Spleen (tissue), 11 donors: ENCODE data around the gene DLX6. TPM values are rescaled to one million over a fixed set of nuclear protein-coding genes. Genes with fewer than 3 reads are reported as not detected.

Experiments
- DNase-seq: peaks from one replicate; pipeline ENCODE4 v3.0.0-alpha.2; 2020
- H3K27ac ChIP-seq, 8 donors: fragments of 200-600 bp; sonication (generic) in 7 of 8; 1 replicate in 4 of 8; 2 replicates in 4 of 8; pipeline versions ENCODE4 v1.5.0 to v1.8.0; 2016 to 2021; ENCODE audit warnings: inconsistent platforms in 4 of 8, mild to moderate bottlenecking in 4 of 8, moderate library complexity in 1 of 8
- H3K27me3 ChIP-seq, 7 donors: fragments of 200-600 bp; sonication (generic) in 6 of 7; replicated peaks in 1 of 7; 1 replicate in 4 of 7; 2 replicates in 3 of 7; pipeline versions ENCODE4 v1.5.0 to v1.8.0; 2016 to 2021; ENCODE audit warnings: inconsistent platforms in 3 of 7, mild to moderate bottlenecking in 1 of 7
- H3K36me3 ChIP-seq, 6 donors: fragments of 200-600 bp; sonication (generic) in 5 of 6; 1 replicate in 4 of 6; 2 replicates in 2 of 6; pipeline versions ENCODE4 v1.5.0 to v1.8.0; 2016 to 2021; ENCODE audit warnings: inconsistent platforms in 2 of 6
- H3K4me1 ChIP-seq, 6 donors: fragments of 200-600 bp; sonication (generic) in 5 of 6; 1 replicate in 3 of 6; 2 replicates in 3 of 6; pipeline versions ENCODE4 v1.5.0 to v1.8.0; 2016 to 2021; ENCODE audit warnings: inconsistent platforms in 3 of 6
- H3K4me3 ChIP-seq, 8 donors: fragments of 200-600 bp; sonication (generic) in 7 of 8; 1 replicate in 4 of 8; 2 replicates in 4 of 8; pipeline versions ENCODE4 v1.5.0 to v1.8.0; 2016 to 2021; ENCODE audit warnings: inconsistent platforms in 4 of 8, mild to moderate bottlenecking in 4 of 8, moderate library complexity in 2 of 8
- H3K9me3 ChIP-seq, 8 donors: fragments of 200-600 bp; sonication (generic) in 7 of 8; 1 replicate in 4 of 8; 2 replicates in 4 of 8; pipeline versions ENCODE4 v1.5.0 to v1.8.0; 2016 to 2021; ENCODE audit warnings: inconsistent platforms in 4 of 8
- POLR2A ChIP-seq, 3 donors: fragments of 450-650 bp; IDR thresholded peaks; one replicate each; pipeline ENCODE4 v1.5.1; 2017; ENCODE audit warnings: antibody characterized with exemption in 3 of 3, mild to moderate bottlenecking in 1 of 3
- POLR2AphosphoS5 ChIP-seq, 3 donors: sonication (generic); formaldehyde crosslinking; IDR thresholded peaks; one replicate each; pipeline ENCODE4 v1.5.1; 2017; ENCODE audit warnings: antibody characterized with exemption in 3 of 3
- WGBS, 5 donors: extraction: QIAGEN DNeasy Blood & Tissue Kit in 3 of 5; methylation state at CpG; one replicate each; pipeline versions ENCODE4 v1.1.5 to v1.1.7; 2013 to 2018; 5-methylcytosine and 5-hydroxymethylcytosine counted together
- intact Hi-C: fragments of 100-400 bp; cut with DNase I; formaldehyde crosslinking; loops from one replicate; pipeline ENCODE4 v1.15.0; 2023; ENCODE audit warnings: low total_unique reads
- polyA plus RNA-seq, 3 donors: library from polyadenylated mRNA; stranded (reverse); fragments of 200-250 nt; gene quantifications; one replicate each; pipeline ENCODE4 v1.2.1, GENCODE V29; 2013
- total RNA-seq, 7 donors: library from RNA; depleted of rRNA in 3 of 7; stranded (reverse); fragments of >200 nt in 3 of 7; fragmentation: NEBNext Ultra II Directional in 4 of 7; extraction: Animal tissue kit (Norgen Biotek cat#: 25700) in 4 of 7; gene quantifications; one replicate each; pipeline versions ENCODE4 v1.1.0 to v1.2.1, GENCODE V29; 2016 to 2021
- TF ChIP-seq, protein P1 (sequence below), 11 experiments: fragments of 200-600 bp in 7 of 11; fragments of 450-650 bp in 4 of 11; sonication (generic) in 4 of 11; IDR thresholded peaks in 8 of 11; conservative IDR thresholded peaks in 3 of 11; 1 replicate in 7 of 11; 2 replicates in 4 of 11; pipeline versions ENCODE4 v1.4.0 to v1.8.0; 2016 to 2021; ENCODE audit warnings: antibody characterized with exemption in 11 of 11, inconsistent platforms in 4 of 11, mild to moderate bottlenecking in 1 of 11
- donor health status: healthy with polysubstance abuse.
- donor health status: DM: no; HTN: no; CAD: no; lungs with moderate emphysema.
- donor health status: DM: no; HTN: no; CAD: no.
- donor health status: Bipolar disorder and iron deficiency.
- donor health status: healthy.
- donor health status: DM: no; HTN: no; CAD: no.
- donor health status: DM: yes; HTN: yes; CAD: no.

Gene DLX6
- total and polyA plus RNA-seq, 10 donors, result not detected

DNA sequence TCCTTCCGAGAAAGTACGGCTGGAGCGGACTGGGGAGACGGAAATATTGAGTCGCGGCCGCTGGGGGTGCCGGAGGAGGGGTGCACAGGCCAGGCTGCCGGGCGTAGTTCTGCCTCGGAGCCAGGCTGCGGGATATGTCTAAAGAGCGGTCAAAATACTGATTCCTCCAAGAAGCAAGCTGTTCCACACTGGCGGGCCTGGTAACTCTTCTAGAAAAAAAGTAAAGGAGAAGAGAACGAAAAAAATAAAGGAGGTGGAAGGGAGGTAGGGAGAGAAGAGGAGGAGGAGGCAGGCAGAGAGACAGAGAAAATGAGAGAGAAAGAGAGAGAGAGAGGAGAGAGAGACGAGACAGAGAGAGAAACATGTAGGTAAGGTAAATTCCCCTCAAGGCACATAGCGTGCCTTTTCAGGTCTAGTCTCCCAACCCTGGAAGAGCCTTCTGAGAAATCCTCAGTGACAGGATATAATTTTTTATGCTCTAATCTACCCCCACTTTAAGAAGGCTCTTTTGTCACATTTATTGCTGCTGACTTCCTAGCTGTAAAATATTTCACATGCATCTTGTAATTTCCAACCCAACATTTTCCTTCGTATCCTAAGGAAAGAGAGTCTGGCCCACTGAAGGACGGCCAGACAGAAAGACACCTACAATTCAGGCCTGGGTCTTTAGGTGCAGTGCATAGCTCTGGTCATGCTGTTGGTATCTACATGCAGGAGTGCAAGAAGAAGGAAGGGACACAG, 13.6 kb downstream of the DLX6 start:
- Histone ChIP-seq H3K27ac (no peak overlapping the region), H3K27me3 (peaks cover 14 to 100% (median 95%) of the 10 kb centered on the region in 7 donors), H3K36me3 (no peaks in the 10 kb centered on the region), H3K4me3 (no peak overlapping the region), H3K9me3 (no peaks in the 10 kb centered on the region), H3K4me1 (peaks cover 0 to 54% (median 22%) of the 10 kb centered on the region in 6 donors)
- TF ChIP-seq POLR2A (IDR thresholded peaks at IDR 0.05), result no peak
- TF ChIP-seq, protein P1, sequence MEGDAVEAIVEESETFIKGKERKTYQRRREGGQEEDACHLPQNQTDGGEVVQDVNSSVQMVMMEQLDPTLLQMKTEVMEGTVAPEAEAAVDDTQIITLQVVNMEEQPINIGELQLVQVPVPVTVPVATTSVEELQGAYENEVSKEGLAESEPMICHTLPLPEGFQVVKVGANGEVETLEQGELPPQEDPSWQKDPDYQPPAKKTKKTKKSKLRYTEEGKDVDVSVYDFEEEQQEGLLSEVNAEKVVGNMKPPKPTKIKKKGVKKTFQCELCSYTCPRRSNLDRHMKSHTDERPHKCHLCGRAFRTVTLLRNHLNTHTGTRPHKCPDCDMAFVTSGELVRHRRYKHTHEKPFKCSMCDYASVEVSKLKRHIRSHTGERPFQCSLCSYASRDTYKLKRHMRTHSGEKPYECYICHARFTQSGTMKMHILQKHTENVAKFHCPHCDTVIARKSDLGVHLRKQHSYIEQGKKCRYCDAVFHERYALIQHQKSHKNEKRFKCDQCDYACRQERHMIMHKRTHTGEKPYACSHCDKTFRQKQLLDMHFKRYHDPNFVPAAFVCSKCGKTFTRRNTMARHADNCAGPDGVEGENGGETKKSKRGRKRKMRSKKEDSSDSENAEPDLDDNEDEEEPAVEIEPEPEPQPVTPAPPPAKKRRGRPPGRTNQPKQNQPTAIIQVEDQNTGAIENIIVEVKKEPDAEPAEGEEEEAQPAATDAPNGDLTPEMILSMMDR (IDR thresholded peaks at IDR 0.05 in 8 of 11, conservative IDR thresholded peaks at IDR 0.05 in 3 of 11), result no peak
- no peak for DNase-seq
- intact Hi-C loops, result no loop called here
- WGBS, 5 donors, result 14 to 20% (median 19%) methylated on average over 19 of the region's 19 CpGs

DNA sequence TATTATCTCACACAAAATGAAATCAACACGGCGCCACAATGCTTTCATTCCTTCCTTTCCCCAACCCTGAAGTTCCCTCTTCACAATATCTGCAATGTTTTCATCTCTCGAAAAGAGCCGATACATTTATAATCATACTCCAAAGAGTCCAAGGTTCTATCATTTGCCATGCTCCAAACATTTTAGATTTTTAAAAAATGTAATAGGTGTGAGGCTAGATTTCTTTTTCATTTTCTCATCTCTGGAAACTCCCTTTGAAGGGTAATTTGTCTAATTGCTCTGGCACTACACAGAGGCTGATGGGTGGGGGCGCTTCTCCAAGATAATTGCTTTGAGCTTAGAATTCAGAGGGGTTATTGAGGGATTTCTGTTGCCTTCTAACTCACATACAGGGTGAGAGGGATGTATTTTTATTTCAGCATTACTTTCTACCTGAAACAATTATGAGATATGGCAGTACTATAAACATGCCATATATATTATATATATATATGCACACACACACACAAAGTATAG, 14.4 kb downstream of the DLX6 start:
- no peaks in the 10 kb centered on the region for H3K9me3 ChIP-seq
- TF ChIP-seq, protein P1 (IDR thresholded peaks at IDR 0.05 in 8 of 11, conservative IDR thresholded peaks at IDR 0.05 in 3 of 11), result no peak
- TF ChIP-seq POLR2AphosphoS5 (IDR thresholded peaks at IDR 0.05) (no peak), POLR2A (IDR thresholded peaks at IDR 0.05) (no peak)
- H3K27me3 ChIP-seq, result peaks cover 14 to 100% (median 95%) of the 10 kb centered on the region in 7 donors
- no peaks in the 10 kb centered on the region for H3K36me3 ChIP-seq
- WGBS, 5 donors, result 15 to 25% (median 19%) methylated on average over 5 of the region's 5 CpGs
- H3K27ac ChIP-seq, result no peak overlapping the region
- H3K4me1 ChIP-seq, result peaks cover 0 to 62% (median 26%) of the 10 kb centered on the region in 6 donors
- intact Hi-C loops, result no loop called here
- DNase-seq, result no peak
- no peak overlapping the region for H3K4me3 ChIP-seq

DNA sequence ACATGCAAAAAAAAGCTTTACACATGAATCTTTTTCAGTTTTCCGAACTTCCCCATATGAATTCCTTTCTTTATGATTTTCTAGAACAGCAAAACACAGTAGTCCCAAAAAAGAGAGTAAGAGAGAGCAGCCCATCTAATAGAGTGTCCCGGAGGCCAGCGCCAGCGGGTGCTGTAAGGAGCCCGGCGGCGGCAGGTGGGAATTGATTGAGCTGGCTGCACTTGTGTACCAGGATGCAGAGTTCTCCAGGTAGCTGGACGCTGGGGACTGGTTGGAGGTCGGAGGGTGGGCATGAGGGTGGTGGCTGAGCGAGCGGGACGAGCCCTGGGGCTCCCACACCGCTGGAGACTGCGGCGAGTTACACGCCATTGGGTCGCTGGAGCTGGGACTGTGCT, 15.2 kb downstream of the DLX6 start:
- TF ChIP-seq, protein P1 (IDR thresholded peaks at IDR 0.05 in 8 of 11, conservative IDR thresholded peaks at IDR 0.05 in 3 of 11), result no peak
- TF ChIP-seq POLR2A (IDR thresholded peaks at IDR 0.05) (no peak), POLR2AphosphoS5 (IDR thresholded peaks at IDR 0.05) (no peak)
- no peaks in the 10 kb centered on the region for H3K36me3 ChIP-seq
- peak; percentile 56 for DNase-seq
- no peak overlapping the region for H3K4me3 ChIP-seq
- H3K9me3 ChIP-seq, result no peaks in the 10 kb centered on the region
- peaks cover 11 to 100% (median 95%) of the 10 kb centered on the region in 7 donors for H3K27me3 ChIP-seq
- intact Hi-C loops, result no loop called here
- 13 to 37% (median 21%) methylated on average over 16 to 17 of the region's 17 CpGs for WGBS, 5 donors
- H3K4me1 ChIP-seq, result peaks cover 0 to 68% (median 27%) of the 10 kb centered on the region in 6 donors
- no peak overlapping the region for H3K27ac ChIP-seq

DNA sequence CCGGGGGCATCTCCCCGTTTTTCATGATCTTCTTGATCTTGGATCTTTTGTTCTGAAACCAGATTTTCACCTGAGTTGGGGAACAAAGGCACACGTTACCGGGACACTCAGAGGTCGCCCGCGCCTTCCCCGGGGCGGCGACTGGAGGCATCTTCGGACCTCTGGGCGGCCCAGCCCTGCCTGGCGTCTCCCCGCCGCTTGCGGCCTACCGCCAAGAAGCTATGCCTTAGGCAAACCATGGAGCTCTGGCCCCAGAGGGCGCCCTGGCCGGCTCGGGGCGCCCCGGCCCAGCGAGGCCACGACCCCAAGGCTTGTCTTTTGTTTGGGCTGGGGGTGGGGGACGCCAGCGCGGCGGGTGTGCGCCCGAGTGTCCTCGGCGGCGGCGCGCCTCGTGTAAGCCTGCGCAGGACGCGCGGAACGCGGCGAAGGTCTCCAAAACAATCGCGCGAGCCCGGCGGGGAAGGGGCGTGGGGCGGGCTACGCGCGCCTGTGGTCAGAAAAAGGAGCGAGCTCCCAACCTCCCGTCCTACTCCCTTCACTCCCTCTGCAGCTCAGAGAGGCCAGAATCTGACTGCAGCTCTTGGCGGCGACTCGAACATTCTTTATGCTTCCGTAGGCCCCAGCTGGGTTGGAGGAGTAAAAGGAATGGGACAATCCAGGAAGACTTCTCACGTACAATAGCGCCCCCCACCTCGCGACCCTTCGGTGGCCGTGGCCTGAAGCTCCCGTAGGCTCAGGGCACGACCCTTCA, 15.8 kb downstream of the DLX6 start:
- peak overlapping the region in 2 of 8 donors; percentile 14 to 27 for H3K4me3 ChIP-seq
- no peak overlapping the region for H3K27ac ChIP-seq

More for the DNA sequence above, 15.8 kb downstream of the DLX6 start:
- peaks cover 11 to 100% (median 95%) of the 10 kb centered on the region in 7 donors for H3K27me3 ChIP-seq
- H3K4me1 ChIP-seq, result peaks cover 4 to 73% (median 28%) of the 10 kb centered on the region in 6 donors
- DNase-seq, result peak; percentile 70
- H3K36me3 ChIP-seq, result no peaks in the 10 kb centered on the region
- WGBS, 5 donors, result 6 to 22% (median 9%) methylated on average over 52 to 67 of the region's 67 CpGs
- TF ChIP-seq POLR2A (IDR thresholded peaks at IDR 0.05), result no peak
- TF ChIP-seq, protein P1 (IDR thresholded peaks at IDR 0.05 in 8 of 11, conservative IDR thresholded peaks at IDR 0.05 in 3 of 11), result no peak
- no peak for TF ChIP-seq POLR2AphosphoS5 (IDR thresholded peaks at IDR 0.05)
- H3K9me3 ChIP-seq, result no peaks in the 10 kb centered on the region
- intact Hi-C loops, result no loop called here
